Activated T-helper 1 cell treated with Interleukin-2 at 50 U/mL for 16 hours (primary cell): ENCODE results near the gene FAM110A.
"Not testable (repeated sequence)": the region's sequence is repeated elsewhere in the genome, so short reads cannot be mapped to it uniquely, and the experiment has no call there.

Source experiments
- DNase-seq: peaks from one replicate; pipeline ENCODE4 v3.0.0-alpha.2; 2020; ENCODE audit warnings: low read depth

Gene FAM110A

GRCh38 chr20:844473-845225 lies 11.1 kb downstream of the FAM110A start:
- DNase-seq = peak; percentile 83

- no peak for DNase-seq
These were observed 11.8 kb downstream of the FAM110A start for GRCh38 chr20:845226-845868.

- DNase-seq = no peak
These were observed 12.7 kb downstream of the FAM110A start for GRCh38 chr20:845941-846893.

GRCh38 chr20:846894-847278 lies 13.4 kb downstream of the FAM110A start:
- peak; percentile 33 for DNase-seq

GRCh38 chr20:848193-848592 lies 14.7 kb downstream of the FAM110A start:
- no peak for DNase-seq

GRCh38 chr20:848731-849130 lies 15.2 kb downstream of the FAM110A start:
- DNase-seq = not testable (repeated sequence)

GRCh38 chr20:853406-853996 lies 20.0 kb downstream of the FAM110A start:
- DNase-seq = no peak

- DNase-seq = no peak
These were observed 21.1 kb downstream of the FAM110A start for GRCh38 chr20:854601-855000.

GRCh38 chr20:855466-856360 lies 22.2 kb downstream of the FAM110A start:
- DNase-seq = no peak

- DNase-seq = no peak
These were observed 22.9 kb downstream of the FAM110A start for GRCh38 chr20:856361-856775.

- DNase-seq = no peak
These were observed 24.5 kb downstream of the FAM110A start for GRCh38 chr20:858011-858410.

GRCh38 chr20:859751-860231 lies 26.3 kb downstream of the FAM110A start:
- DNase-seq = no peak

- no peak for DNase-seq
These were observed 27.4 kb downstream of the FAM110A start for GRCh38 chr20:860891-861290.

- no peak for DNase-seq
These were observed 31.9 kb downstream of the FAM110A start for GRCh38 chr20:865440-865839.

- DNase-seq = no peak
These were observed 34.8 kb downstream of the FAM110A start for GRCh38 chr20:868279-868678.

- DNase-seq = no peak
These were observed 36.1 kb downstream of the FAM110A start for GRCh38 chr20:869606-870005.

GRCh38 chr20:870758-871157 lies 37.2 kb downstream of the FAM110A start:
- no peak for DNase-seq

- no peak for DNase-seq
These were observed 37.9 kb downstream of the FAM110A start for GRCh38 chr20:871436-871835.

GRCh38 chr20:871948-872347 lies 38.4 kb downstream of the FAM110A start:
- no peak for DNase-seq

- DNase-seq = no peak
These were observed 39.5 kb downstream of the FAM110A start for GRCh38 chr20:872855-873520.
